A549 (cell line): ENCODE measurements around the gene DLG2.

Experiments used
- CEBPB ChIP-seq, 2 experiments: fragments of >200 bp in 1 of 2; sonication (Bioruptor Twin) in 1 of 2; formaldehyde crosslinking in 1 of 2; IDR thresholded peaks; 2 replicates each; pipeline ENCODE4 v1.6.1; 2012 to 2016
- CHD2 ChIP-seq: fragments of 150-350 bp; IDR thresholded peaks from 2 replicates; pipeline ENCODE4 v1.6.1; 2014; ENCODE audit warnings: low read length; ENCODE audit not compliant: partially characterized antibody
- EP300 ChIP-seq, 2 experiments: fragments of >200 bp; sonication (Bioruptor Twin); formaldehyde crosslinking; IDR thresholded peaks; 2 replicates in 1 of 2; 3 replicates in 1 of 2; pipeline ENCODE4 v1.6.1; 2016 to 2017
- KDM5A ChIP-seq: fragments of 200-600 bp; sonication (generic); IDR thresholded peaks from 2 replicates; pipeline ENCODE4 v1.6.1; 2016; ENCODE audit warnings: antibody characterized with exemption, mild to moderate bottlenecking
- NR3C1 ChIP-seq: fragments of >200 bp; sonication (Bioruptor Twin); formaldehyde crosslinking; IDR thresholded peaks from 3 replicates; pipeline ENCODE4 v1.6.1; 2017
- POLR2A ChIP-seq: IDR thresholded peaks from 2 replicates; pipeline ENCODE4 v1.6.1; 2012; ENCODE audit warnings: mild to moderate bottlenecking, low read length
- RAD21 ChIP-seq, 2 experiments: fragments of >200 bp in 1 of 2; sonication (Bioruptor Twin) in 1 of 2; formaldehyde crosslinking in 1 of 2; IDR thresholded peaks in 1 of 2; conservative IDR thresholded peaks in 1 of 2; 2 replicates in 1 of 2; 3 replicates in 1 of 2; pipeline ENCODE4 v1.6.1; 2012 to 2018; ENCODE audit warnings: inconsistent platforms in 1 of 2
- SMC3 ChIP-seq: fragments of >200 bp; sonication (Bioruptor Twin); formaldehyde crosslinking; IDR thresholded peaks from 3 replicates; pipeline ENCODE4 v1.6.1; 2018; ENCODE audit warnings: inconsistent platforms
- TF ChIP-seq, protein P1 (sequence below): fragments of >200 bp; sonication (Bioruptor Twin); formaldehyde crosslinking; IDR thresholded peaks from 3 replicates; pipeline ENCODE4 v1.5.1; 2016
- TF ChIP-seq, protein P2 (sequence below): IDR thresholded peaks from 2 replicates; pipeline ENCODE4 v1.6.1; 2012
- TF ChIP-seq, protein P3 (sequence below): fragments of 450-650 bp; IDR thresholded peaks from 2 replicates; pipeline ENCODE4 v1.6.1; 2014; ENCODE audit warnings: antibody characterized with exemption
- TF ChIP-seq, protein P4 (sequence below): fragments of >200 bp; sonication (Bioruptor Twin); formaldehyde crosslinking; IDR thresholded peaks from 3 replicates; pipeline ENCODE4 v1.6.1; 2016

DNA sequence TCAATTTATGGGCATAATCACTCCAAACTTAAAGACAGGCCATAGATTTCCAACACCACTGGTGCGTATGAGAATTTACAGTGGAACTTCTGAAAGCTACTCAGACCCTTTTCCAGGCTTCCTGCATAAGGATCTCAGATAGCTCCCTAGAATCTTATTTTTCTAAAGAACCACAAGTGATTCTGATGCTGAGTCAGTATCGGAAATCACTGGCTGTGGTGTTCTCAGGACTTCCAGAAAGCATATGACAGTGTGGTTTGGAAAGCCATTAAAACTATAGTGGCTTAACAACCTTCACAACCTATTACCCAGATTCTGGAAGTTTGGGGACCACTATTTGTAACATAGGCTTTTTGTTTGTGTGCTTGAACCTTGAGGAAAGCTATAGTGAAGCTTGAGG is 756.0 kb downstream of the DLG2 start:
- no peak for TF ChIP-seq RAD21 (conservative IDR thresholded peaks at IDR 0.05 in 1 of 2, IDR thresholded peaks at IDR 0.05 in 1 of 2)
- no peak for TF ChIP-seq EP300 (IDR thresholded peaks at IDR 0.05)
- TF ChIP-seq, protein P1, sequence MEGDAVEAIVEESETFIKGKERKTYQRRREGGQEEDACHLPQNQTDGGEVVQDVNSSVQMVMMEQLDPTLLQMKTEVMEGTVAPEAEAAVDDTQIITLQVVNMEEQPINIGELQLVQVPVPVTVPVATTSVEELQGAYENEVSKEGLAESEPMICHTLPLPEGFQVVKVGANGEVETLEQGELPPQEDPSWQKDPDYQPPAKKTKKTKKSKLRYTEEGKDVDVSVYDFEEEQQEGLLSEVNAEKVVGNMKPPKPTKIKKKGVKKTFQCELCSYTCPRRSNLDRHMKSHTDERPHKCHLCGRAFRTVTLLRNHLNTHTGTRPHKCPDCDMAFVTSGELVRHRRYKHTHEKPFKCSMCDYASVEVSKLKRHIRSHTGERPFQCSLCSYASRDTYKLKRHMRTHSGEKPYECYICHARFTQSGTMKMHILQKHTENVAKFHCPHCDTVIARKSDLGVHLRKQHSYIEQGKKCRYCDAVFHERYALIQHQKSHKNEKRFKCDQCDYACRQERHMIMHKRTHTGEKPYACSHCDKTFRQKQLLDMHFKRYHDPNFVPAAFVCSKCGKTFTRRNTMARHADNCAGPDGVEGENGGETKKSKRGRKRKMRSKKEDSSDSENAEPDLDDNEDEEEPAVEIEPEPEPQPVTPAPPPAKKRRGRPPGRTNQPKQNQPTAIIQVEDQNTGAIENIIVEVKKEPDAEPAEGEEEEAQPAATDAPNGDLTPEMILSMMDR, result no peak
- no peak for TF ChIP-seq NR3C1
- no peak for TF ChIP-seq CHD2
- no peak for TF ChIP-seq KDM5A
- no peak for TF ChIP-seq POLR2A
- TF ChIP-seq CEBPB (IDR thresholded peaks at IDR 0.05), result no peak
- TF ChIP-seq, protein P2, sequence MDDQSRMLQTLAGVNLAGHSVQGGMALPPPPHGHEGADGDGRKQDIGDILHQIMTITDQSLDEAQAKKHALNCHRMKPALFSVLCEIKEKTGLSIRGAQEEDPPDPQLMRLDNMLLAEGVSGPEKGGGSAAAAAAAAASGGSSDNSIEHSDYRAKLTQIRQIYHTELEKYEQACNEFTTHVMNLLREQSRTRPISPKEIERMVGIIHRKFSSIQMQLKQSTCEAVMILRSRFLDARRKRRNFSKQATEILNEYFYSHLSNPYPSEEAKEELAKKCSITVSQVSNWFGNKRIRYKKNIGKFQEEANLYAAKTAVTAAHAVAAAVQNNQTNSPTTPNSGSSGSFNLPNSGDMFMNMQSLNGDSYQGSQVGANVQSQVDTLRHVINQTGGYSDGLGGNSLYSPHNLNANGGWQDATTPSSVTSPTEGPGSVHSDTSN, result no peak
- TF ChIP-seq, protein P3, sequence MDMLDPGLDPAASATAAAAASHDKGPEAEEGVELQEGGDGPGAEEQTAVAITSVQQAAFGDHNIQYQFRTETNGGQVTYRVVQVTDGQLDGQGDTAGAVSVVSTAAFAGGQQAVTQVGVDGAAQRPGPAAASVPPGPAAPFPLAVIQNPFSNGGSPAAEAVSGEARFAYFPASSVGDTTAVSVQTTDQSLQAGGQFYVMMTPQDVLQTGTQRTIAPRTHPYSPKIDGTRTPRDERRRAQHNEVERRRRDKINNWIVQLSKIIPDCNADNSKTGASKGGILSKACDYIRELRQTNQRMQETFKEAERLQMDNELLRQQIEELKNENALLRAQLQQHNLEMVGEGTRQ, result no peak
- no peak for TF ChIP-seq SMC3
- TF ChIP-seq, protein P4, sequence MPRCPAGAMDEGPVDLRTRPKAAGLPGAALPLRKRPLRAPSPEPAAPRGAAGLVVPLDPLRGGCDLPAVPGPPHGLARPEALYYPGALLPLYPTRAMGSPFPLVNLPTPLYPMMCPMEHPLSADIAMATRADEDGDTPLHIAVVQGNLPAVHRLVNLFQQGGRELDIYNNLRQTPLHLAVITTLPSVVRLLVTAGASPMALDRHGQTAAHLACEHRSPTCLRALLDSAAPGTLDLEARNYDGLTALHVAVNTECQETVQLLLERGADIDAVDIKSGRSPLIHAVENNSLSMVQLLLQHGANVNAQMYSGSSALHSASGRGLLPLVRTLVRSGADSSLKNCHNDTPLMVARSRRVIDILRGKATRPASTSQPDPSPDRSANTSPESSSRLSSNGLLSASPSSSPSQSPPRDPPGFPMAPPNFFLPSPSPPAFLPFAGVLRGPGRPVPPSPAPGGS, result no peak
